ENCODE results near the gene SLC38A3.
"Not testable (repeated sequence)": the region's sequence is repeated elsewhere in the genome, so short reads cannot be mapped to it uniquely, and the experiment has no call there.

The SLC38A3 gene

GRCh38 chr3:50192689-50193141, 12.4 kb upstream of the SLC38A3 start:
- peak; percentile 50 for DNase-seq

- no peak for DNase-seq
Observed at GRCh38 chr3:50193286-50193685, 11.8 kb upstream of the SLC38A3 start.

- DNase-seq, result no peak
Observed at GRCh38 chr3:50193746-50194127, 11.3 kb upstream of the SLC38A3 start.

GRCh38 chr3:50194128-50194902, 10.8 kb upstream of the SLC38A3 start:
- peak; percentile 37 for DNase-seq

- no peak for DNase-seq
Observed at GRCh38 chr3:50194903-50195500, 10.1 kb upstream of the SLC38A3 start.

GRCh38 chr3:50195501-50196252, 9.4 kb upstream of the SLC38A3 start:
- DNase-seq, result no peak

- DNase-seq, result no peak
Observed at GRCh38 chr3:50196253-50196801, 8.7 kb upstream of the SLC38A3 start.

- DNase-seq, result no peak
Observed at GRCh38 chr3:50201573-50202315, 3.3 kb upstream of the SLC38A3 start.

GRCh38 chr3:50202353-50203112, 2.5 kb upstream of the SLC38A3 start:
- DNase-seq, result no peak

GRCh38 chr3:50203113-50203808, 1.8 kb upstream of the SLC38A3 start:
- no peak for DNase-seq

GRCh38 chr3:50203809-50204803, 965 bp upstream of the SLC38A3 start:
- no peak for DNase-seq

GRCh38 chr3:50205413-50206276, 574 bp downstream of the SLC38A3 start:
- DNase-seq, result no peak

GRCh38 chr3:50207359-50208042, 2.4 kb downstream of the SLC38A3 start:
- no peak for DNase-seq

GRCh38 chr3:50208677-50209344, 3.7 kb downstream of the SLC38A3 start:
- DNase-seq, result no peak

- DNase-seq, result no peak
Observed at GRCh38 chr3:50210176-50210509, 5.1 kb downstream of the SLC38A3 start.

- no peak for DNase-seq
Observed at GRCh38 chr3:50210510-50211367, 5.7 kb downstream of the SLC38A3 start.

GRCh38 chr3:50211368-50211717, 6.3 kb downstream of the SLC38A3 start:
- DNase-seq, result not testable (repeated sequence)
